Kidney (tissue), 14 donors: Measurements from ENCODE around the gene PODN. TPM values are rescaled to one million over a fixed set of nuclear protein-coding genes. Genes with fewer than 3 reads are reported as not detected.

Source experiments
- DNase-seq, 5 donors: peaks; one replicate each; pipeline ENCODE4 v3.0.0-alpha.2; 2013 to 2020
- FAIRE-seq: peaks from 2 replicates; lab custom pipeline; 2012; peaks lifted over from hg19 to GRCh38; lab: Jason Lieb, UNC
- H3K27ac ChIP-seq, 2 donors: one replicate each; pipeline ENCODE4 v1.7.0; 2013; ENCODE audit warnings: low read depth in 2 of 2, low read length in 2 of 2, inconsistent platforms in 1 of 2
- H3K27me3 ChIP-seq: one replicate; pipeline ENCODE4 v1.7.1; 2013; ENCODE audit warnings: low read length, inconsistent platforms; ENCODE audit not compliant: control insufficient read depth, insufficient read depth
- H3K36me3 ChIP-seq, 3 donors: one replicate each; pipeline versions ENCODE4 v1.7.0 to v1.7.1; 2013; ENCODE audit warnings: low read length in 3 of 3, control low read depth in 1 of 3, inconsistent platforms in 1 of 3; ENCODE audit not compliant: insufficient read depth in 3 of 3, control insufficient read depth in 2 of 3
- H3K4me1 ChIP-seq, 3 donors: one replicate each; pipeline versions ENCODE4 v1.7.0 to v1.7.1; 2013; ENCODE audit warnings: low read length in 3 of 3, inconsistent platforms in 1 of 3, low read depth in 1 of 3; ENCODE audit not compliant: control insufficient read depth in 2 of 3, insufficient read depth in 2 of 3
- H3K4me3 ChIP-seq, 3 donors: one replicate each; pipeline versions ENCODE4 v1.7.0 to v1.8.1; 2013; ENCODE audit warnings: low read length in 3 of 3, control low read depth in 1 of 3, inconsistent platforms in 1 of 3
- H3K9ac ChIP-seq, 3 donors: one replicate each; pipeline versions ENCODE4 v1.7.0 to v1.7.1; 2013; ENCODE audit warnings: low read length in 3 of 3, control low read depth in 1 of 3, inconsistent platforms in 1 of 3
- H3K9me3 ChIP-seq, 3 donors: one replicate each; pipeline versions ENCODE4 v1.7.0 to v1.7.1; 2013; ENCODE audit warnings: low read length in 3 of 3, control low read depth in 1 of 3, inconsistent platforms in 1 of 3; ENCODE audit not compliant: control insufficient read depth in 2 of 3, insufficient read depth in 1 of 3
- intact Hi-C: fragments of 100-400 bp; cut with DNase I; formaldehyde crosslinking; loops from one replicate; pipeline ENCODE4 v1.11.1; 2022
- polyA plus RNA-seq: library from polyadenylated mRNA; stranded (reverse); fragments of 350-450 nt; fragmentation: Illumina TruSeq; extraction: RNeasy Lipid Tissue Mini Kit (QIAGEN cat#74804); gene quantifications from one replicate; pipeline ENCODE4 v1.2.3, GENCODE V29; 2014; ENCODE audit warnings: low read depth, low replicate concordance; ENCODE audit not compliant: insufficient read depth
- total RNA-seq: library from RNA; stranded (reverse); fragmentation: NEBNext Ultra II Directional; extraction: Animal tissue kit (Norgen Biotek cat#: 25700); gene quantifications from one replicate; pipeline ENCODE4 v1.2.1, GENCODE V29; 2021
- TF ChIP-seq, protein P1 (sequence below): IDR thresholded peaks from 3 replicates; pipeline ENCODE4 v1.5.1; 2012; ENCODE audit warnings: mild to moderate bottlenecking, moderate library complexity, borderline replicate concordance; ENCODE audit not compliant: insufficient read depth; ENCODE audit errors: extremely low read depth
- donor health status: control.
- donor health status: control.
- donor health status: control.
- donor health status: control.
- donor health status: control.
- donor health status: DM: yes; HTN: yes; CAD: no.
- donor health status: Normal renal cell carcinoma (clear cell type).

Gene PODN
- total and polyA plus RNA-seq, 2 donors from 2014 or later, result 1.4 to 8.1 TPM

- H3K9me3 ChIP-seq, result no peaks in the 10 kb centered on the region
- no peaks in the 10 kb centered on the region for H3K4me1 ChIP-seq
- H3K36me3 ChIP-seq, result no peaks in the 10 kb centered on the region
- no peaks in the 10 kb centered on the region for H3K27me3 ChIP-seq
- intact Hi-C loops, result no loop called here
- H3K4me3 ChIP-seq, result no peak overlapping the region
- H3K27ac ChIP-seq, result no peak overlapping the region
- no peak for DNase-seq
- FAIRE-seq, result no peak
- no peak overlapping the region for H3K9ac ChIP-seq
- TF ChIP-seq, protein P1, sequence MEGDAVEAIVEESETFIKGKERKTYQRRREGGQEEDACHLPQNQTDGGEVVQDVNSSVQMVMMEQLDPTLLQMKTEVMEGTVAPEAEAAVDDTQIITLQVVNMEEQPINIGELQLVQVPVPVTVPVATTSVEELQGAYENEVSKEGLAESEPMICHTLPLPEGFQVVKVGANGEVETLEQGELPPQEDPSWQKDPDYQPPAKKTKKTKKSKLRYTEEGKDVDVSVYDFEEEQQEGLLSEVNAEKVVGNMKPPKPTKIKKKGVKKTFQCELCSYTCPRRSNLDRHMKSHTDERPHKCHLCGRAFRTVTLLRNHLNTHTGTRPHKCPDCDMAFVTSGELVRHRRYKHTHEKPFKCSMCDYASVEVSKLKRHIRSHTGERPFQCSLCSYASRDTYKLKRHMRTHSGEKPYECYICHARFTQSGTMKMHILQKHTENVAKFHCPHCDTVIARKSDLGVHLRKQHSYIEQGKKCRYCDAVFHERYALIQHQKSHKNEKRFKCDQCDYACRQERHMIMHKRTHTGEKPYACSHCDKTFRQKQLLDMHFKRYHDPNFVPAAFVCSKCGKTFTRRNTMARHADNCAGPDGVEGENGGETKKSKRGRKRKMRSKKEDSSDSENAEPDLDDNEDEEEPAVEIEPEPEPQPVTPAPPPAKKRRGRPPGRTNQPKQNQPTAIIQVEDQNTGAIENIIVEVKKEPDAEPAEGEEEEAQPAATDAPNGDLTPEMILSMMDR, result no peak
Observed at GRCh38 chr1:53111073-53111556, 49.1 kb downstream of the PODN start.

DNA sequence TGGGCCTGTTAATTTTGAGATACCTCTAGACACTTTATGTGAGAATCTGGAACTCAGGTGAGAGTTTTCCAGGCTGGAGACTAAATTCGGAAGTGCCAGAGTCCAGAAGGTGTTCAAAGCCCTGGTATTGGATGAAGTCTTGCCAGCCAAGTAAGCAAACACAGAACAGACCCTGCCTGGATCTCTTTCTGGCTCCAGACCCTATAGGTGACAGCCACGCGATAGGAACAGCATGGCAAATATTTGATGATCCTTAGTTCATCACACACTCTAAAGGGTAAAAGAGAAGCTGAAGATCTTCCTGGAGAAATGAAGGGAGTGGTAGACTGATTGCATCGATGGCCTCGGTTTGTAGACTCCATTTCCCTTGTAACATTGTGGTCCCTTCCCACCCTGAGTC lies 49.7 kb downstream of the PODN start:
- Histone ChIP-seq H3K9ac (no peak overlapping the region), H3K27ac (no peak overlapping the region), H3K9me3 (no peaks in the 10 kb centered on the region), H3K36me3 (no peaks in the 10 kb centered on the region), H3K4me1 (peaks cover 0 to under 1% (median 0%) of the 10 kb centered on the region in 3 donors), H3K27me3 (no peaks in the 10 kb centered on the region), H3K4me3 (no peak overlapping the region)
- intact Hi-C loops, result no loop called here
- FAIRE-seq, result no peak
- DNase-seq, result no peak
- TF ChIP-seq, protein P1, result no peak

GRCh38 chr1:53112271-53112774 lies 50.3 kb downstream of the PODN start:
- Histone ChIP-seq H3K4me3 (no peak overlapping the region), H3K4me1 (peaks cover 0 to 7% (median 0%) of the 10 kb centered on the region in 3 donors), H3K27ac (no peak overlapping the region), H3K36me3 (no peaks in the 10 kb centered on the region), H3K9ac (no peak overlapping the region), H3K27me3 (no peaks in the 10 kb centered on the region), H3K9me3 (no peaks in the 10 kb centered on the region)
- TF ChIP-seq, protein P1, result no peak
- FAIRE-seq (no peak), DNase-seq (no peak)
- intact Hi-C loops, result no loop called here

DNA sequence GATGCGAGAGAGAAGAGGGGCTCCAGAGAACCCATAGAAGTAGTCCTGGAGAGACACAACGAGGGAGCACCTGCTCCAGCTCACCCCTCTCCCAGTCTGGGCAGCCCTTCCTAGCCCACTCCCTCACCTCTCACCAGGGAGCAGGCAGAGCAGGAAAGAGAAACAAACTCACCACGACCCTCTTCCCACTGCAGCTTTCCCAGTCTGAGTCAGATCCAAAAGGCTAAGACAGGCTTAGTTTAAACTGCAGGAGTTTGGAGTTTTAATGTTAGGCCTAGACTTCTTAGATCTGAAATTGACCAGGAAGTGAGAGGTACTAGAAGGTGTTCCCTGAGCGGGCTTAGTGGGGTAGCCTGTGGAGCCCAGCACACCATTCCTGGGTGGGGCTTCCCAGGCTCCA lies 50.8 kb downstream of the PODN start:
- Histone ChIP-seq H3K9ac (no peak overlapping the region), H3K9me3 (no peaks in the 10 kb centered on the region), H3K4me3 (no peak overlapping the region), H3K27ac (no peak overlapping the region), H3K27me3 (no peaks in the 10 kb centered on the region), H3K36me3 (no peaks in the 10 kb centered on the region), H3K4me1 (peaks cover 0 to 7% (median 2%) of the 10 kb centered on the region in 3 donors)
- TF ChIP-seq, protein P1, result no peak
- intact Hi-C loops, result no loop called here
- FAIRE-seq, result no peak
- no peak for DNase-seq
